PC-3 (cell line): ENCODE results near the gene DYNC1LI2.

ENCODE experiments used
- EZH2 ChIP-seq: fragments of 300-600 bp; sonication (generic); IDR thresholded peaks from one replicate; pipeline ENCODE4 v1.6.1; 2017; ENCODE audit warnings: antibody characterized with exemption, mild to moderate bottlenecking, low read length; ENCODE audit not compliant: unreplicated experiment
- EZH2phosphoT487 ChIP-seq: fragments of 300-600 bp; sonication (generic); IDR thresholded peaks from 2 replicates; pipeline ENCODE4 v1.6.1; 2018; ENCODE audit warnings: mild to moderate bottlenecking, antibody characterized with exemption, low read length, borderline replicate concordance
- TF ChIP-seq, protein P1 (sequence below): fragments of 300-600 bp; sonication (generic); conservative IDR thresholded peaks from 2 replicates; pipeline ENCODE4 v1.5.1; 2017; ENCODE audit warnings: antibody characterized with exemption, low read depth, mild to moderate bottlenecking, low read length

DNA sequence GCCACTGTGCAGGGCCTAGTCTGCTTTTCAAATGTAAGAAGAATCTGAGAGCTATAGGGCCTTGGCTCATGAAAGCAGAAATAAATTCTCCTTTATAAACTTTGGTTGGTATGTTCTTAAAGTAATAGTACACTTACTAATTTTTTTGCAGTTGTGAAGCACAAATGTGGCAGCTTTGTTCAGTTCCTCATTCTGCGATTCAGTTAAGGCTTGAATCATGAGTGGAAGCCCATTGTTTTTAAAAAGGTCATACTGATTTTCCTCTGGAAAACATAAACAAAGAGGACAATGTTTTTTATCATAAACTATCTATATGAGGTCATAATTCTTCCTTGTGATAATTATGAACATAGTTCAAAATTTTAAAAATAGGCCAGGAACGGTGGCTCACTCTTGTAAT lies 23.6 kb upstream of the DYNC1LI2 start:
- TF ChIP-seq, protein P1, sequence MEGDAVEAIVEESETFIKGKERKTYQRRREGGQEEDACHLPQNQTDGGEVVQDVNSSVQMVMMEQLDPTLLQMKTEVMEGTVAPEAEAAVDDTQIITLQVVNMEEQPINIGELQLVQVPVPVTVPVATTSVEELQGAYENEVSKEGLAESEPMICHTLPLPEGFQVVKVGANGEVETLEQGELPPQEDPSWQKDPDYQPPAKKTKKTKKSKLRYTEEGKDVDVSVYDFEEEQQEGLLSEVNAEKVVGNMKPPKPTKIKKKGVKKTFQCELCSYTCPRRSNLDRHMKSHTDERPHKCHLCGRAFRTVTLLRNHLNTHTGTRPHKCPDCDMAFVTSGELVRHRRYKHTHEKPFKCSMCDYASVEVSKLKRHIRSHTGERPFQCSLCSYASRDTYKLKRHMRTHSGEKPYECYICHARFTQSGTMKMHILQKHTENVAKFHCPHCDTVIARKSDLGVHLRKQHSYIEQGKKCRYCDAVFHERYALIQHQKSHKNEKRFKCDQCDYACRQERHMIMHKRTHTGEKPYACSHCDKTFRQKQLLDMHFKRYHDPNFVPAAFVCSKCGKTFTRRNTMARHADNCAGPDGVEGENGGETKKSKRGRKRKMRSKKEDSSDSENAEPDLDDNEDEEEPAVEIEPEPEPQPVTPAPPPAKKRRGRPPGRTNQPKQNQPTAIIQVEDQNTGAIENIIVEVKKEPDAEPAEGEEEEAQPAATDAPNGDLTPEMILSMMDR = no peak
- TF ChIP-seq EZH2 (no peak), EZH2phosphoT487 (no peak)
